ENCODE measurements around the gene FSIP1. TPM values are rescaled to one million over a fixed set of nuclear protein-coding genes. Genes with fewer than 3 reads are reported as not detected.

FSIP1 gene
- total RNA-seq, 1 donor from 2014 or later, result 0.91 TPM

DNA sequence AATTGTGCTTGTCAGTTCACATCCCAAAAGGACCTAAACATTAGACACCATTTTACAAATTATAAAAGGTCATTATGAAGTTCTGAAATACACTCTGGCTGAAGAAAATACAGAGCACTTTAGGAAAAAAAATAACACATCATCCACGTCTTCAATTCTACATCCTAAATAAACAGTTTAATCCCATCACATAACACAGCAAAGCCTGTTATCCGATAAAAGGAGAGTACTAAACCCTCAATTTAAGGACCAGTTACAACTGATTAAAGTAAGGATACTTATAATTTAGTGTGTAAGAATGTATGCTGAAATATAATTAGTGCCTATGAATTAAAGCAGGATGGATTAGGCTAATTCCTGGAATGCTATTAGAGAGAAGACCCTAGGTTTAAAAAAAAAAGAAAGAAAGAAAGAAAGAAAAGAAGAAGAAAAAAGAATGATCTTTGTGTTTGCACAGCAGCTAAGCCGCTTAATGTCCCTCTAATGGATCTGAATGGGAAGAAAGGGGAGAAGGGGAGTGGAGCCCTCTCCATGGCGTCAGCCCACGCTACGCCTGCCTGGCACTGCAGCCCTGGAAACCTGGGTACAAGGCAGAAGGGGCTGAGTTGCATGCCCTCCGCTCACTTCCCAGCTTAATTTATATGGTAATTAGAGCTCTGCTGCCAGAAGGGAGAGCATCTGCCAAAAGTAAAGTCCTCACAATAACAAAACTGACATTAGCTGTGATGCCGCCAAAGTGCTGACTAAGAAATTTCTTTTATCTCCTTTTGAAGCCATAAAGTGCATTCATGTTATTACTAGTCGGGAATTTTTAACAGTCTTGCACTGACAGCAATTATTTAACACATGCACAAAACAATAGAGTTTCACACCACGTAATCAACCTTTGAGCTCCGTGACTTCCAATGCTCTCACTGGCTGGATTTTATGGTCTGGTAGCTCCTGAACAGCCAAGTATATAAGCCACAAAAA, 90.0 kb downstream of the FSIP1 start:
- intact Hi-C loops (cut with micrococcal nuclease), result no loop called here

- intact Hi-C loops (cut with micrococcal nuclease), result no loop called here
Observed at GRCh38 chr15:39690881-39691634, 91.6 kb downstream of the FSIP1 start.

- intact Hi-C loops (cut with micrococcal nuclease), result no loop called here
Observed at GRCh38 chr15:39687965-39688364, 94.7 kb downstream of the FSIP1 start.

DNA sequence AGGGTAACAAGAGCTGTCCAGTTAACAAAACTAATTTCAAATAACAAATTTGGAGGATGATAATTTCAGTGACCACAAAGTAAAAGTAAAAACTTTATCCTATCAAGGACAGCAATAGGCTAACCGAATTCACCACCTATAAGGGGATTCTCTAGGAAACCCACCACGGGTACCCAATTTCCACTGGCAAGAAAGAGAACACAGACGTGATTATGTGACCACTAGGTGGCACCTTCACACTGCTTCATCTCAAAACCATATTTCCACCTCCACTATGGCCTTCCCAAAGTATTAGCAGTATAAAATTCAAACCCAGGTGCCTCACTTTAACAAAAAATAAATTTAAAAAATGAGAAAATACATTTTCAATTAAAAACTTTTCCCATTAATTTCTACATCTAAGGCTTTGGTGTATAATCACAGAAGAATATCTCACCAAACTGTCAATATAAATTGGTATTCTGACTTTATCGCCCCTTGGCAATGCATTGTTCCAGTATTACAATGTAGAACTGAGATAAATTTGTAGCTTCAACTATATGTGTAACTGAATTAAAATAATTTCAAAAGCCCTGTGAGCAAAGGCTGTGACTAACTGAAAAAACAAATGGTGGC, 96.5 kb downstream of the FSIP1 start:
- intact Hi-C loops (cut with micrococcal nuclease), result loop anchor here (1.0 kb wide), 3 partner anchors 71 to 189 kb away; no protein-coding TSS in a partner anchor

- intact Hi-C loops (cut with micrococcal nuclease), result no loop called here
Observed at GRCh38 chr15:39685367-39685766, 97.3 kb downstream of the FSIP1 start.

DNA sequence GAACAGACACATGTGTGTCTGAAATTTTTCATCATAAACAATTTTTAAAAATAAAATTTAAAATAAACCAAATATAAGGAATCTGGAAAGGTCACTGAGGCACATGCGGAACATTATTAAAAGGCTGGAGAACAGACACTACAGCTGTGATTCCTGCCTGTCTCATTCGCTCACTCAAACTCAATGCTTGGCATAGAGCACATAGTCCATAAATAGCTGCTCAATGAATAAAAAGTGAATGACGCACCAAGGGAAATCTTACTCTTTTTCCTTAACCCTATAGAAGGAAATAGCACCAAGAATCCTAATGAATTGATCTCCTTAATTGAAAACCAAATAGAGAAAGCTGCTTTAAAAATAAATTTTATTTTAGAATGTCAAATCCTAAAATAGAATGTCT, 98.4 kb downstream of the FSIP1 start:
- intact Hi-C loops (cut with micrococcal nuclease), result no loop called here

GRCh38 chr15:39682366-39682765, 100.3 kb downstream of the FSIP1 start:
- intact Hi-C loops (cut with micrococcal nuclease), result no loop called here

GRCh38 chr15:39680868-39681267, 101.8 kb downstream of the FSIP1 start:
- intact Hi-C loops (cut with micrococcal nuclease), result no loop called here

- intact Hi-C loops (cut with micrococcal nuclease), result no loop called here
Observed at GRCh38 chr15:39672666-39673065, 110.0 kb downstream of the FSIP1 start.

DNA sequence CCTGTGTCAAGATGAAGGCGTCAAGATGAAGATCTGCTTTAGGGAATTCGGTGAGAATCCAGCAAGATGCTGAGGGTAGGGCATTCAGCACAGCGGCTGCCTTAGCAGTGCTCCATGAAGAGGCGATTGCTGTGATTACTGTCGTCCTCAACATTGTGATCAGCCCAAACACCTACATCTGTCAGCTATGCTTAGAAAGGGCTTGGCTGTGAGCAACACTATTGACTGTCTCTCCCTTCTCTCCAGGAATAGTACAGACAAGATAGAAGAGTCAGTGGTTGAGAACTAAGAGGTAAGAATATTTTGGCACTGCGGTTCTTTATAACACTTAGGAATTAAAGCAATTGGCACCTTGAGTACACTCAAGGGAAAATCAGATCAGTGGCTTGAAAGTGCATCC, 110.5 kb downstream of the FSIP1 start:
- intact Hi-C loops (cut with micrococcal nuclease), result no loop called here

GRCh38 chr15:39670687-39671086, 112.0 kb downstream of the FSIP1 start:
- intact Hi-C loops (cut with micrococcal nuclease), result no loop called here

GRCh38 chr15:39669661-39670060, 113.0 kb downstream of the FSIP1 start:
- intact Hi-C loops (cut with micrococcal nuclease), result no loop called here

- intact Hi-C loops (cut with micrococcal nuclease), result no loop called here
Observed at GRCh38 chr15:39669241-39669640, 113.4 kb downstream of the FSIP1 start.

- intact Hi-C loops (cut with micrococcal nuclease), result no loop called here
Observed at GRCh38 chr15:39668457-39668856, 114.2 kb downstream of the FSIP1 start.

- intact Hi-C loops (cut with micrococcal nuclease), result no loop called here
Observed at GRCh38 chr15:39667382-39668127, 115.1 kb downstream of the FSIP1 start.

GRCh38 chr15:39666677-39667076, 116.0 kb downstream of the FSIP1 start:
- intact Hi-C loops (cut with micrococcal nuclease), result no loop called here

GRCh38 chr15:39665629-39666250, 116.9 kb downstream of the FSIP1 start:
- intact Hi-C loops (cut with micrococcal nuclease), result no loop called here

DNA sequence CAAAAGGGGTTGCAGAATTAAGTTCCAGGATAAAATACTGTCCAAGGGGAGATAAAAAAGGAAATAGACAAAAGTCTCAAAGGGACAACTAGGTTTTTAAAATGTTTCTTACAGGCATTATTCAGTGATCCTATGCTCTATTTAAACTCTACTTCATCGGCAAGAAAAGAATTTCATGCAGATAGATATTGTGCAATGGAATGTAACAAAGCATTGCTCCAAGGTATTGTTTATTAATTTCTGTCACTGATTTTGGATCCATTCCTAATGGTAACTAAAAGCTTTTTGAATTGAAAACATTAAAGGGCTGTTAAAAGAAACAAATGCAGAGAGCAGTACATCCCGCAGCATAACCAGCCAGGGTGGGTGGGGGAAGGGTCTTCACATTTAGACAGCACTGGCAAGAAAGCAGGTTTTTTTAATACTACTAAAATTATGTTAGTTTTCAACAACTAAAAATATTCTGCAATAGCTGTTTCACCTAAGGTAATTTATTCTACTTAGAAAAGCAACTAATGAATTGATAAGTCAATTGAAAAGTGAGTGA, 118.9 kb downstream of the FSIP1 start:
- intact Hi-C loops (cut with micrococcal nuclease), result no loop called here

- intact Hi-C loops (cut with micrococcal nuclease), result no loop called here
Observed at GRCh38 chr15:39661776-39662175, 120.9 kb downstream of the FSIP1 start.

GRCh38 chr15:39658740-39659139, 123.9 kb downstream of the FSIP1 start:
- intact Hi-C loops (cut with micrococcal nuclease), result no loop called here
